OCI-M2 (cell line): Measurements from ENCODE around the gene H6PD.

ENCODE experiments used
- DNase-seq: peaks from one replicate; lab custom pipeline; 2025; ENCODE audit not compliant: unreplicated experiment; lab: John Stamatoyannopoulos, UW

H6PD gene

DNA sequence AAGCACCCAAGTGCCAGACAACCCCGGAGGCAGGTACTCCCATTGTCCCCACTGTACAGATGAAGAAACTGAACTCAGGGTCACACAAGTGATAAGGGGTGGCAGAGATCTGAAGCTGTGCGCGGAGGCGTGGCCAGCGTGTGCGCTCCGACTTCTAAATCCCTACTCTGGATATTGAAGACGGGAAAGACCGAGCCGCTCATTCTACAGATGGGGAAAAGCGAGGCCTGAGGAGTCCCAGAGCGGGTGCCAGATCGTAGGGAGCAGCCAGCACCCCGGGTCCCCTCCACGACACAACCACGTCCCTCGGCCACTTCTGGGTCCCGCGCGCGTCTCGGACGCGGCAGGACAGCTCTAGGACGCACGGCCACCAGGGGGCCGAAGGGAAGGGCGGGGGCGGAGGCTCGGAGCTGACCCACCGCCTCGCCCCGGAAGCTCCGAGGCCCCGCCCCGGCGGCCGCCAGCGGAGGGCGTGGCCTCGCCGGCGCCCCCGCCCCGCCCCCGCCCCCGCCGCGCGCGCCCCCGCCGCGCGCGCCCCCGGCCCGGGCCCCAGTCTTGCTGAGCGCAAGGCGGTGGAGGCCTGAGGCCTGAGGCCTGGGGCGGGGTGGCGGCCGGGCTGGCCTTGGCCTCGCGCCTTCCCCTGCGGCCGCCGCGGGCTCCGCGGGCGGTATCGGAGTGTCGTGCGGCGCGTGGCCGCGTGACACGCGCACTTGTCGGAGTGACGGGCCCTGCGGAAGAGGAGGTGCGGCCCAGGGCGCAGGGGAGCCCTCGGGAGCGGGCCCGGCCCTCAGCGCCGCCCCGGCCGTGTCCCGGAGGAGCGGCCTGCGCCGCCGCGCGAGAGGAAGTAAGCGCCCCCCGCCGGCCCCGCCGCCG is at the start of gene H6PD:
Gene H6PD (plus strand): TSS at position 552 of the 873 bp plus-strand sequence. CDS start 10,161 bp downstream, outside the sequence.
- peak; percentile 37 for DNase-seq

DNA sequence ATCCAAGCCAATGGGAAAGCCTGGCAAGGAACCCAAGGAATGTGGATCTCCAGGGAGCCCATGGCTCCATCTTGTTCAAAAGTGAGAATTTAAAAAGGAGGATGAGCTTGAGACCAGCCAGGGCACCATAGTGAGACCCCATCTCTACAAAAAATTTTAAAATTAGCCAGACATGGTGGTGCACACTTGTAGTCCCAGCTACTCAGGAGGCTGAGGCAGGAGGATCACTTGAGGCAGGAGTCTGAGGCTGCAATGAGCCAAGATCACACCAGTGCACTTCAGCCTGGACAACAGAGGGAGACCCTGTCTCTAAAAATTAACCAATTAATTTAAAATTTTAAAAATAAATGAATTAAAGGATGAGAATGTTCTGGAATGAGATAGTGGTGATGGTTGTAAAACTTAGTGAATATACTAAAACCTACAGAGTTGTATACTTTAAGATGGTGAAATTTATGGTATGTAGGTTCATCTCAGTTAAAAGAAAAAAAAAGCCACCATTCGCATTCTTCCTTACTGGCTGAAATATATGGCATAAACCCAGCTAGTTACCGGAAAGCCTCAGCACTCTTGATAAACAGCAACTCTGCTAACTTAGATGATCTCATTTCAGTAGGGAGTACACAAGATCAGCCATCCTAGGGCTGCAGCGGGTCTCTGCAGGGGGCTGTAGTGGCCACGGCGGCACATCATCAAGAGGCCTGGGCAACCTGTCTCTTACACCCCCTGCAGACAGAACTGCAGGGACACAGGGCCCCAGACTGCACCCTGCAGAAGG is 48.3 kb upstream of the H6PD start:
- DNase-seq = no peak

DNA sequence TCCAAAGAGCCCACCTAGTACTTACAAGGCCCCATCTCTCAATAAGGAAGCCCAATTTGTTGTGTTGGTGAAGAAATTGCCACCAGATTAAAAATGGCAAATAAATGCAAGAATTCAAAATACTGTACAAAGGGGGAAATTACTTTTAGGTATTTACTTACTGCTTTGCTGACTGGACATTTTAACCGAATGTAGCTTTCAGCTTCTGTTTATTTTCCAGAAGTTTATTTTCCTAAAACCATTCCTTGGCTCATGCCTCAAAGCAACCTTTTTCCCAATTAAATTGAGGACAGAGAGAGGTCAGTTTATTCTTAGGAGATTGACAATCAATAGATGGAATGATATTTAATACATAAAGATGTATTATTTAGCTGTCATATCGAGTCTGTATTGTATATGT is 47.6 kb upstream of the H6PD start:
- no peak for DNase-seq

GRCh38 chr1:9190234-9190633 is 44.3 kb upstream of the H6PD start:
- DNase-seq = no peak

DNA sequence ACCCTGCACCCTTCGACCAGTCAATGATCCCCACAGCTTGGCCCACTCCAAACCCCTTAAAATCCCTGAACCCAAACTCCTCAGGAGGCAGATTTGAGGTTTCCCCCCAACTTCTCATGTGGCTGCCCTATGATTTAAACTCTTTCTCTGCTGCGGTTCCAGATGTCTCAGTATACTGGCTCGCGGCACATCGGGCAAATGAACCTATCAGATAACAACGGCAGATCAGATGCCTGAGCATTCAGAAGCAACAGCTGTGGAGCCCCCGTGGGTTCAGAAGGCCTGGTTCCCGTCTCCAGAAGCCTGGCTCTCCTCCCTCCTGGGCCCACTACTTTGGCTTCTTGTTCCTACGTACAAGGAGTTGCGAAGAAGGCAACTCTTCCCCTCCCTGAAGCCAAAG is 43.3 kb upstream of the H6PD start:
- no peak for DNase-seq

GRCh38 chr1:9192578-9193232 is 41.9 kb upstream of the H6PD start:
- DNase-seq = no peak

- DNase-seq = no peak
These were observed 41.3 kb upstream of the H6PD start for GRCh38 chr1:9193233-9193625.

DNA sequence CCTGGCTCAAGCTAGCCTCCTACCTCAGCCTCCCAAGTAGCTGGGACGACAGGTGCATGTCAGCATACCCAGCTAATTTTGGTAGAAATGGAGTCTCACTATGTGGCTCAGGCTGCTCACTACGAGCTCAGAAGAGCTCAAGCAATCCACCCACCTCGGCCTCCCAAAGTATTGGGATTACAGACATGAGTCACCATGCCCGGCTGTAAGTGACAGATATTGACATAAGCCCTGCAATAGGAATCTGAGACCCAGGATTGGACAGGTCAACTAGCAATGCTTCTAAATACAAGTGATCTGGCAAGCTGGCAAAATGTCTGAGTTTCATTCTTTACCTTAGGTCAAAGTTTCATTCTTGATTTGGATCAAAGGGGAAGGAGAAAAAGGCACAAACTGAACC is 40.5 kb upstream of the H6PD start:
- no peak for DNase-seq

DNA sequence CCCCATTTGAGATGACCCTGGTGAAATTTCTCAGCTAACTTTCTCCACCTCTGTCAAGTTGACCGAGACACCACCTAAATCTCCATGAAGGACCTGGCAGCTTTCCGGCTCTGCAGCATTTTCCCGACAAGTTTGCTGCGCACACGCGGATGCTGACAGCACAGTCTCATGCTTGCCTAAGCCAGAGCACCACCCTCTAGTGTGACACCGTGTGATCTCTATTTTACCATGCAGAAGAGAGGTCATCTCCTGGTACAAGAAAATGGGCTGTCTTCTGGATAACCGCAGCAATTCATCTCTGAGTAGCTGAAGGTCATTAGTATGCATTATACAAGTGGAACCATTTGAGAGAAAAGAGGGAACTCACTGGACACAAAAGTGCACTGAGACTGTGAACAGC is 38.9 kb upstream of the H6PD start:
- DNase-seq = no peak

- DNase-seq = no peak
These were observed 38.2 kb upstream of the H6PD start for GRCh38 chr1:9196129-9197040.

- no peak for DNase-seq
These were observed 37.1 kb upstream of the H6PD start for GRCh38 chr1:9197186-9198099.

DNA sequence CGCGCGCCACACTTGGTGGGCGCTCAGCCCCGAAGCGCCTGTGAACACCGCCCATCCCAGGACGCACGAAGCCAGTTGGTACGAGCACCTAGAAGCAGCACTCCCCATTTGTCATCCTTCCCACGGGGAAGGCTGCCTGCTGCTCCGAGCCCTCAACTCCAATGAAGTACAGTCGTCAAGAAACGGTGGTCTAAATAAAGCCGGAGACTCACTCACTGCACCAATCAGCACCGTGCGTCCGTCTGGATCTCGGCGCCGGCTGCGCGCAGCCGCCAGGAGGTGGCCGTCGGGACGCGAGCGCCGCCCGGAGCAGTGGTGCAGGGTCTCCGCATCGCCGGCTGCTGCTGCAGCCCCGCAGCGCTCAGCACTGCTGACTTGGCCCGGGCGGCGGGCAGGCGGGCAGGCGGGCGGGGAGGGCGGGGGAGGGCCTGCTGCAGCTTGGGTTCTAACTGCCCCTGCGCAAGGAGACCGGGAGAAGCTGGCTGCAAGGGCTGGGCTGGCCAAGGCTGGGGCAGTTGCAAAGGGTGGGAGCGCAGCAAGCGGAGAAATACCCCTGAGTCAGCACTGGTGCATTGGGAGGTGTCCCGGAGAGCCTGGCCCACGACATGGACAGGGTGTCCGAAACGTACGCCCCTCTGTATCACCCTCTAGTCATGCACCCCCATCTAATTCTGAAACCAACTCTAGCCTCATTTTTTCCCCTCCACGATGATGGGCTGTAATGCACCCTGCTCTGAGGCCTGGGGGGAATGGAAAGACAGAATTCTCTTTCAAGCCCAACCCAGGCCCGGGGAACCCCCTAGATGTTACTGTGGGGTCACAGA is 35.8 kb upstream of the H6PD start:
- no peak for DNase-seq

- DNase-seq = no peak
These were observed 34.1 kb upstream of the H6PD start for GRCh38 chr1:9200441-9200840.

DNA sequence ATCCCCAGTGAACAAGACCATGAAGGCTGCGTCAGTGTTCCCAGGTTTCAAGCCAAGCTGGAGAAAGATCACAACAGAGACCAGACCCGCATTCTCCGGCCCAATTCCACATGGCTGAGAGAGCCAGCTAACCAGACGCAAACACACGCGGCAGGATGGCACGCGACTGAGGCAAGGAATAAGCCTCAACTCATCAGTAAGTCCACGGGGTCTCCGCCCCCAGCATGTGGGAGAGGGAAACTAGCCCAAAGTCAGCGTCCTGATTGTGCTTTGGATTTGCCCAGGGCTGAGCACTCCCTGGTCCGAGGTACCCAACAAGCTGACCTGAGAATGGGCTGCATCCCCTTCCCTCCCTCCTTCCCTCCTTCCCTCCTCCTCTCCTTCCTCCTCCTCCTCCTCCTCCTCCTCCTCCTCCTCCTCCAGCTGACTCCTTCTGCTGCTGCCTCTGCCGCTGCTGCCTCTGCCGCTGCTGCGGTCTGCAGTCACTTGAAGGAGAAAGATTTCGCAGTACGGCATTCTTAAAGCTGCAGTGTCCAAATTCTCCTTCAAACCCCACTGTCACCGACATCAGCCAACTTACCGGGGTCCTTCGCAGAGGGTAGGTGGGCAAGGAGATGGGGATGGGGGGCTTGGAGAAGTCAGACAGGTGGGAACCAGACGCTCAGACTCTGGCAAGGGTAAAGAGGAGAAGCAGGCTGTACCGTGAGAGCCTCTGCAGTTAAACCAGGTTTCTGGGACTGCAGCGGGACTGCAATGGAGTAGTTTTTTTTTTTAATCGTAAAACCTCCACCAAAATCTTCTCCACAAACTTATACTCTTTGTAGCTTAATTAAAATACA is 33.0 kb upstream of the H6PD start:
- no peak for DNase-seq

DNA sequence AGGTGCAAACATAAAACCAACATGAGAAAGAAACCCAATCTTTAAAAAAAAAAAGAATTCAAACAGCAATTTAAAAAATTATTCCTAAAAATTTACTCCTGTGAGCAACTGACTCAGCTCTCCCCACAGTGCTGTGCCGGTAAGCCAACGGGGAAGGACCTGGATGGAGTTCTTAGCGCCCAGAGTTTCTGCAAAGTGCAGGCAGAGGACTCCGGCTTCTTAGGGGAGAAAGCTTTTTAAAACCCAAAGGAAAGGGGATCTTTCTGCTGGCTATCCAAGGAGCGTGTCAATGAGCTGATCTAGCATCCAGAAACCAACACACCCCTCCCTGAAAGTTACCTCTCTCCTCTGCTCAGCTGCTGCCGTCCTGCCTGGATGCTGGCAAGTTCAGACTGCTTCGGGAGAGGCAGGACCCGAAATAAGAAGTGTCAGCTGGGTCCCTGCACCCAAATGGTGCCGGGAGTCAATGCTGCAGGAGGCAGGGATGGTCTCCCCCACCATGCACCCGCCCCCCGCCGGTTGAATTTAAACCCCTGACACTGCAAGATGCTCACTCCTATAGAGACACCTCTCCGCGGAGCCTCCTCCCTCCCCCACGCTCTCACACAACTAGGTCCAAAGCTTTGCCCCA is 32.2 kb upstream of the H6PD start:
- no peak for DNase-seq

DNA sequence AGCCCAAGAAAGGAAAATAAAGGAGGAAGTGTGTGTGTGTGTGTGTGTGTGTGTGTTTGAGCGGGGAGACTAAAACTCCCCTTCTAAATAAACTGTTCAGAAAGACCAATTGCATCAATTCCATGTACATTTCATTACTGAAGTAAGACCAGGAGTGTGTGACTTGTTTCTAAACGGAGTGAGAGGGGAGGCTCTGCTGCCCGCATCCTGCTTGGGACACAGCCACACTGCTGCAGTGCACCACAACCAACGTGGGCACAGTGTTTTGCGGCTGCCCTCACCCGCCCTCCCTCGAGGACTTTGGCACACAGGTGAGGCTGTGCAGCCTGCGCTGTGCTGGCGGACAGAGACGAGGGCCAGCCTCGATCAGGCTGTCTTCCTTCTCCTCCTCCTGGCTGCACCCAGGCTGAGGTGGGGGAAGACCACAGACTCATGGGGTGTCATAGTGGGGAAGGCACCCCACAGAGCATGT is 31.0 kb upstream of the H6PD start:
- no peak for DNase-seq

DNA sequence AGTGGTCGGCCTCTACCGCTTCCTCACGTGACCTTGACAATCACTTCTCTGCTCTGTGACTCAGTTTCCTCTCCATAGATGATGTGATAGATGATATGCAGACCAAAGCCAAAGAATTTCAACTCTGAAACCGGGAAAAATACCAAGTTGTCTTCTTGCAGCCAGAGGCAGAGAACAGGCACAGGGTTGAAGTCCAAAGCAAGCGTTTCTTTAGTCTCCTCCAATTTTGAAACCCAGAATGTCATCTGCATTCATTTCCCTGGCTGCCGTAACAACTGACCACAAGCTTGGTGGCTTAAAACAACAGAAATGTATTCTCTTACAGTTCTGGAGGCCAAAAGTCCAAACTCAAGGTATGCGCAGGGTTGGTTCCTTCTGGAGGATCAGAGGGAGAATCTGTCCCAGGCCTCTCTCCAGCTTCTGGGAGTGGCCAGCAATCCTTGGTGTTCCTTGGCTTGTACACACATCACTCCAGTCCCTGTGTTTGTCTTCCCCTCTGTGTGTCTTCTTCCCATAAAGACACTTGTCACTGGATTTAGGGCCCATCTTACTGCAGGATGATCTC is 30.3 kb upstream of the H6PD start:
- DNase-seq = no peak
